HEK293 (cell line): Measurements from ENCODE around the gene MBD4.

ENCODE experiments used
- CTCF ChIA-PET: fragments of 350-600 bp; formaldehyde crosslinking; extraction: SDS; loops from one replicate; lab custom pipeline; 2021; ENCODE audit warnings: antibody characterized with exemption; lab: Yijun Ruan, JAX
- POLR2A ChIA-PET: fragments of 300-600 bp; formaldehyde crosslinking; extraction: SDS; loops from one replicate; lab custom pipeline; 2020; ENCODE audit warnings: antibody characterized with exemption, inconsistent platforms; lab: Yijun Ruan, JAX
- H3K27ac ChIP-seq: fragments of 200-500 bp; sonication (Bioruptor generic); 2 replicates; pipeline ENCODE4 v1.5.1; 2014; ENCODE audit warnings: low read depth, low read length, control low read depth, inconsistent platforms; ENCODE audit errors: extremely low read depth
- H3K36me3 ChIP-seq, 2 experiments: fragments of 200-500 bp in 1 of 2; sonication (Bioruptor generic) in 1 of 2; 1 replicate in 1 of 2; 2 replicates in 1 of 2; pipeline ENCODE4 v1.5.1; 2014 to 2017; ENCODE audit warnings: inconsistent platforms in 2 of 2, low read length in 2 of 2; ENCODE audit not compliant: control insufficient read depth in 2 of 2, insufficient read depth in 1 of 2
- H3K4me1 ChIP-seq: fragments of 200-500 bp; sonication (Bioruptor generic); 2 replicates; pipeline ENCODE4 v1.5.1; 2014; ENCODE audit warnings: mild to moderate bottlenecking, low read length, inconsistent platforms; ENCODE audit not compliant: control insufficient read depth, insufficient read depth
- H3K4me3 ChIP-seq: 2 replicates; pipeline ENCODE4 v1.5.1; 2011; ENCODE audit warnings: low read depth, mild to moderate bottlenecking, control low read depth, low read length, moderate library complexity
- H3K9me3 ChIP-seq: fragments of 200-500 bp; sonication (Bioruptor generic); 2 replicates; pipeline ENCODE4 v1.5.1; 2014; ENCODE audit warnings: low read depth, low read length, inconsistent platforms; ENCODE audit not compliant: control insufficient read depth, insufficient read depth
- YY2 ChIP-seq: fragments of 450-650 bp; formaldehyde crosslinking; IDR thresholded peaks from 2 replicates; pipeline ENCODE4 v1.5.1; 2016; ENCODE audit warnings: missing biosample characterization, missing genetic modification characterization
- ZIC2 ChIP-seq: fragments of 450-650 bp; formaldehyde crosslinking; IDR thresholded peaks from 2 replicates; pipeline ENCODE4 v1.5.1; 2016; ENCODE audit warnings: missing biosample characterization, missing genetic modification characterization
- ZNF114 ChIP-seq: fragments of 450-650 bp; formaldehyde crosslinking; IDR thresholded peaks from 2 replicates; pipeline ENCODE4 v1.5.0; 2017; ENCODE audit warnings: missing biosample characterization, missing genetic modification characterization
- ZNF248 ChIP-seq: fragments of 450-650 bp; formaldehyde crosslinking; IDR thresholded peaks from 2 replicates; pipeline ENCODE4 v1.5.1; 2017; ENCODE audit warnings: missing biosample characterization, missing genetic modification characterization
- ZNF311 ChIP-seq: fragments of 450-650 bp; formaldehyde crosslinking; IDR thresholded peaks from 2 replicates; pipeline ENCODE4 v1.5.1; 2017; ENCODE audit warnings: missing biosample characterization, missing genetic modification characterization, borderline replicate concordance
- ZNF335 ChIP-seq: fragments of 450-650 bp; formaldehyde crosslinking; conservative IDR thresholded peaks from 2 replicates; pipeline ENCODE4 v1.5.1; 2016; ENCODE audit warnings: missing biosample characterization, missing genetic modification characterization
- ZNF510 ChIP-seq: fragments of 450-650 bp; formaldehyde crosslinking; IDR thresholded peaks from 2 replicates; pipeline ENCODE4 v1.5.1; 2018; ENCODE audit warnings: mild to moderate bottlenecking, missing genetic modification characterization, missing biosample characterization; ENCODE audit not compliant: insufficient replicate concordance
- ZNF548 ChIP-seq: fragments of 450-650 bp; formaldehyde crosslinking; IDR thresholded peaks from 2 replicates; pipeline ENCODE4 v1.5.1; 2016; ENCODE audit warnings: missing biosample characterization, missing genetic modification characterization
- ZNF560 ChIP-seq: fragments of 450-650 bp; formaldehyde crosslinking; IDR thresholded peaks from 2 replicates; pipeline ENCODE4 v1.5.1; 2017; ENCODE audit warnings: missing biosample characterization, missing genetic modification characterization, borderline replicate concordance
- ZNF626 ChIP-seq: fragments of 450-650 bp; sonication (Bioruptor Pico); formaldehyde crosslinking; IDR thresholded peaks from 2 replicates; pipeline ENCODE4 v1.5.1; 2018; ENCODE audit warnings: missing biosample characterization, missing genetic modification characterization, inconsistent platforms
- ZNF658 ChIP-seq: fragments of 450-650 bp; formaldehyde crosslinking; IDR thresholded peaks from 2 replicates; pipeline ENCODE4; 2016; ENCODE audit warnings: missing biosample characterization, missing genetic modification characterization
- ZSCAN23 ChIP-seq: fragments of 450-650 bp; formaldehyde crosslinking; IDR thresholded peaks from 2 replicates; pipeline ENCODE4 v1.5.1; 2016; ENCODE audit warnings: missing biosample characterization, missing genetic modification characterization
- TF ChIP-seq, protein P1 (sequence below): fragments of 450-650 bp; formaldehyde crosslinking; IDR thresholded peaks from 2 replicates; pipeline ENCODE4 v1.5.1; 2016; ENCODE audit warnings: missing biosample characterization, missing genetic modification characterization
- TF ChIP-seq, protein P2 (sequence below): fragments of 450-650 bp; formaldehyde crosslinking; IDR thresholded peaks from 2 replicates; pipeline ENCODE4 v1.5.1; 2016; ENCODE audit warnings: missing biosample characterization, missing genetic modification characterization
- TF ChIP-seq, protein P3 (sequence below): fragments of 450-650 bp; formaldehyde crosslinking; IDR thresholded peaks from 2 replicates; pipeline ENCODE4 v1.5.1; 2017; ENCODE audit warnings: missing biosample characterization, mild to moderate bottlenecking, missing genetic modification characterization, moderate library complexity
- TF ChIP-seq, protein P4 (sequence below): fragments of 450-650 bp; formaldehyde crosslinking; IDR thresholded peaks from 2 replicates; pipeline ENCODE4 v1.5.1; 2016; ENCODE audit warnings: missing biosample characterization, missing genetic modification characterization, low read depth
- TF ChIP-seq, protein P5 (sequence below): fragments of 450-650 bp; formaldehyde crosslinking; IDR thresholded peaks from 2 replicates; pipeline ENCODE4 v1.5.1; 2016; ENCODE audit warnings: missing biosample characterization, missing genetic modification characterization

Gene MBD4

DNA sequence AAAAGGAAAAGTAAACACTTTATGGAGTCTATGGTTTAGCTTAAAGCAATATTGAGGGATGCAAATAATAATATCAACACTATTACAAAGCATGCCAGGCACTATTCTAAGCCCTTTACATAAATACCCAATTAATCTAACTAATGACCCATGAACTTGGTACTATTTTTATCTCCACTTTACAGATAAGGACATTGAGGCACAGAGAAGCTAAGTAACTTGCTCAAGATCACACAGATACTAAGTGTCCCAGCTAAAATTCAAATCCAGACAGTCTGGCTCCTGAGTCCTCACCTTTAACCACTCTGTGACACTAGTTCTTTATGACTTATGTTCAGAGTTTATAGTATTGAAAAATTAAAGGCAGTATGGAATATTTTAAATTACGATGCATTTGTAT lies 5.6 kb downstream of the MBD4 start:
- H3K36me3 ChIP-seq, result peaks cover 6 to 75% of the 10 kb centered on the region in 2 experiments
- no peak overlapping the region for H3K4me3 ChIP-seq
- H3K9me3 ChIP-seq, result no peaks in the 10 kb centered on the region
- H3K4me1 ChIP-seq, result no peaks in the 10 kb centered on the region
- CTCF ChIA-PET, result interaction anchor here (1.1 kb wide), 1 partner anchor 51 kb away, joined by 4 read pairs; no protein-coding TSS in a partner anchor
- POLR2A ChIA-PET, result no interaction called here
- no peak overlapping the region for H3K27ac ChIP-seq
- TF ChIP-seq ZNF560 (tag by site-specific recombination) (no peak), ZNF335 (tag by site-specific recombination) (no peak), ZNF114 (tag by site-specific recombination) (no peak), ZNF626 (tag by site-specific recombination) (no peak), YY2 (no peak), ZNF248 (tag by site-specific recombination) (no peak)
- TF ChIP-seq, protein P1, sequence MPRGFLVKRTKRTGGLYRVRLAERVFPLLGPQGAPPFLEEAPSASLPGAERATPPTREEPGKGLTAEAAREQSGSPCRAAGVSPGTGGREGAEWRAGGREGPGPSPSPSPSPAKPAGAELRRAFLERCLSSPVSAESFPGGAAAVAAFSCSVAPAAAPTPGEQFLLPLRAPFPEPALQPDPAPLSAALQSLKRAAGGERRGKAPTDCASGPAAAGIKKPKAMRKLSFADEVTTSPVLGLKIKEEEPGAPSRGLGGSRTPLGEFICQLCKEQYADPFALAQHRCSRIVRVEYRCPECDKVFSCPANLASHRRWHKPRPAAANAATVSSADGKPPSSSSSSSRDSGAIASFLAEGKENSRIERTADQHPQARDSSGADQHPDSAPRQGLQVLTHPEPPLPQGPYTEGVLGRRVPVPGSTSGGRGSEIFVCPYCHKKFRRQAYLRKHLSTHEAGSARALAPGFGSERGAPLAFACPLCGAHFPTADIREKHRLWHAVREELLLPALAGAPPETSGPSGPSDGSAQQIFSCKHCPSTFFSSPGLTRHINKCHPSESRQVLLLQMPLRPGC (tag by site-specific recombination), result no peak
- TF ChIP-seq, all 188 proteins: peak for 0

DNA sequence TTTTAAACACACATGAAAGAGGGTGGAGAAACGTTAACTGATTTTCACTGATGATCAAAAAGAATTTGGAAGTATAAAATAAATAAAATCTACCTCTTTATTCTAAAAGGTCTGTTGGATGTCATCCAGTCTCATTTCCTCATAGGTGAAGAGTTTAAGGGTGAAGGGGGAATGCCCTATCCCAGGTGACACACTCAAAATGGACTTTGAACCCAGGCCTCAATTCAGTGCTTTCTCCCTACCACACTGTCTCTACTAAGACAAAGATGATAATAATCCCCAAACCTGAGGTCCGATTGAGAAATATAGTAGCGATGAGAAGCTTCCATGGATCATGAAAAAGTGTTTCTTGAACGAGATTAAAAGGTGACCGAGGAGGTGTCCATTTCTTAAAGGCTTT lies 6.2 kb downstream of the MBD4 start:
- POLR2A ChIA-PET, result no interaction called here
- TF ChIP-seq, protein P2, sequence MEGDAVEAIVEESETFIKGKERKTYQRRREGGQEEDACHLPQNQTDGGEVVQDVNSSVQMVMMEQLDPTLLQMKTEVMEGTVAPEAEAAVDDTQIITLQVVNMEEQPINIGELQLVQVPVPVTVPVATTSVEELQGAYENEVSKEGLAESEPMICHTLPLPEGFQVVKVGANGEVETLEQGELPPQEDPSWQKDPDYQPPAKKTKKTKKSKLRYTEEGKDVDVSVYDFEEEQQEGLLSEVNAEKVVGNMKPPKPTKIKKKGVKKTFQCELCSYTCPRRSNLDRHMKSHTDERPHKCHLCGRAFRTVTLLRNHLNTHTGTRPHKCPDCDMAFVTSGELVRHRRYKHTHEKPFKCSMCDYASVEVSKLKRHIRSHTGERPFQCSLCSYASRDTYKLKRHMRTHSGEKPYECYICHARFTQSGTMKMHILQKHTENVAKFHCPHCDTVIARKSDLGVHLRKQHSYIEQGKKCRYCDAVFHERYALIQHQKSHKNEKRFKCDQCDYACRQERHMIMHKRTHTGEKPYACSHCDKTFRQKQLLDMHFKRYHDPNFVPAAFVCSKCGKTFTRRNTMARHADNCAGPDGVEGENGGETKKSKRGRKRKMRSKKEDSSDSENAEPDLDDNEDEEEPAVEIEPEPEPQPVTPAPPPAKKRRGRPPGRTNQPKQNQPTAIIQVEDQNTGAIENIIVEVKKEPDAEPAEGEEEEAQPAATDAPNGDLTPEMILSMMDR (tag by site-specific recombination), result no peak
- TF ChIP-seq, protein P3, sequence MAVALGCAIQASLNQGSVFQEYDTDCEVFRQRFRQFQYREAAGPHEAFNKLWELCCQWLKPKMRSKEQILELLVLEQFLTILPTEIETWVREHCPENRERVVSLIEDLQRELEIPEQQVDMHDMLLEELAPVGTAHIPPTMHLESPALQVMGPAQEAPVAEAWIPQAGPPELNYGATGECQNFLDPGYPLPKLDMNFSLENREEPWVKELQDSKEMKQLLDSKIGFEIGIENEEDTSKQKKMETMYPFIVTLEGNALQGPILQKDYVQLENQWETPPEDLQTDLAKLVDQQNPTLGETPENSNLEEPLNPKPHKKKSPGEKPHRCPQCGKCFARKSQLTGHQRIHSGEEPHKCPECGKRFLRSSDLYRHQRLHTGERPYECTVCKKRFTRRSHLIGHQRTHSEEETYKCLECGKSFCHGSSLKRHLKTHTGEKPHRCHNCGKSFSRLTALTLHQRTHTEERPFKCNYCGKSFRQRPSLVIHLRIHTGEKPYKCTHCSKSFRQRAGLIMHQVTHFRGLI (tag by site-specific recombination), result no peak
- TF ChIP-seq, protein P4, sequence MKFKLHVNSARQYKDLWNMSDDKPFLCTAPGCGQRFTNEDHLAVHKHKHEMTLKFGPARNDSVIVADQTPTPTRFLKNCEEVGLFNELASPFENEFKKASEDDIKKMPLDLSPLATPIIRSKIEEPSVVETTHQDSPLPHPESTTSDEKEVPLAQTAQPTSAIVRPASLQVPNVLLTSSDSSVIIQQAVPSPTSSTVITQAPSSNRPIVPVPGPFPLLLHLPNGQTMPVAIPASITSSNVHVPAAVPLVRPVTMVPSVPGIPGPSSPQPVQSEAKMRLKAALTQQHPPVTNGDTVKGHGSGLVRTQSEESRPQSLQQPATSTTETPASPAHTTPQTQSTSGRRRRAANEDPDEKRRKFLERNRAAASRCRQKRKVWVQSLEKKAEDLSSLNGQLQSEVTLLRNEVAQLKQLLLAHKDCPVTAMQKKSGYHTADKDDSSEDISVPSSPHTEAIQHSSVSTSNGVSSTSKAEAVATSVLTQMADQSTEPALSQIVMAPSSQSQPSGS (tag by site-specific recombination), result no peak
- TF ChIP-seq ZNF548 (tag by site-specific recombination) (no peak), YY2 (no peak), ZIC2 (tag by site-specific recombination) (no peak), ZNF658 (tag by site-specific recombination) (no peak), ZSCAN23 (tag by site-specific recombination) (no peak), ZNF311 (no peak), ZNF510 (tag by site-specific recombination) (no peak)
- TF ChIP-seq, protein P5, sequence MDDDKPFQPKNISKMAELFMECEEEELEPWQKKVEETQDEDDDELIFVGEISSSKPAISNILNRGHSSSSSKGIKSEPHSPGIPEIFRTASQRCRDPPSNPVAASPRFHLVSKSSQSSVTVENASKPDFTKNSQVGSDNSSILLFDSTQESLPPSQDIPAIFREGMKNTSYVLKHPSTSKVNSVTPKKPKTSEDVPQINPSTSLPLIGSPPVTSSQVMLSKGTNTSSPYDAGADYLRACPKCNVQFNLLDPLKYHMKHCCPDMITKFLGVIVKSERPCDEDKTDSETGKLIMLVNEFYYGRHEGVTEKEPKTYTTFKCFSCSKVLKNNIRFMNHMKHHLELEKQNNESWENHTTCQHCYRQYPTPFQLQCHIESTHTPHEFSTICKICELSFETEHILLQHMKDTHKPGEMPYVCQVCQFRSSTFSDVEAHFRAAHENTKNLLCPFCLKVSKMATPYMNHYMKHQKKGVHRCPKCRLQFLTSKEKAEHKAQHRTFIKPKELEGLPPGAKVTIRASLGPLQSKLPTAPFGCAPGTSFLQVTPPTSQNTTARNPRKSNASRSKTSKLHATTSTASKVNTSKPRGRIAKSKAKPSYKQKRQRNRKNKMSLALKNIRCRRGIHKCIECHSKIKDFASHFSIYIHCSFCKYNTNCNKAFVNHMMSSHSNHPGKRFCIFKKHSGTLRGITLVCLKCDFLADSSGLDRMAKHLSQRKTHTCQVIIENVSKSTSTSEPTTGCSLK, result no peak
- Histone ChIP-seq H3K36me3 (peaks cover 6 to 81% of the 10 kb centered on the region in 2 experiments), H3K27ac (no peak overlapping the region), H3K4me1 (no peaks in the 10 kb centered on the region), H3K9me3 (no peaks in the 10 kb centered on the region), H3K4me3 (no peak overlapping the region)
- CTCF ChIA-PET, result interaction anchor here (1.1 kb wide), 2 partner anchors 34 to 50 kb away, joined by 3 to 4 read pairs; no protein-coding TSS in a partner anchor
